ENCODE data around the gene TAF4. TPM values are rescaled to one million over a fixed set of nuclear protein-coding genes. Genes with fewer than 3 reads are reported as not detected.

Gene TAF4
- total RNA-seq, 1 experiment from 2014 or later = 19.5 TPM

- H3K9me3 ChIP-seq (ENCODE audit: low read length) = no peaks in the 10 kb centered on the region
Observed at GRCh38 chr20:61968036-61968810, 97.5 kb downstream of the TAF4 start.

DNA sequence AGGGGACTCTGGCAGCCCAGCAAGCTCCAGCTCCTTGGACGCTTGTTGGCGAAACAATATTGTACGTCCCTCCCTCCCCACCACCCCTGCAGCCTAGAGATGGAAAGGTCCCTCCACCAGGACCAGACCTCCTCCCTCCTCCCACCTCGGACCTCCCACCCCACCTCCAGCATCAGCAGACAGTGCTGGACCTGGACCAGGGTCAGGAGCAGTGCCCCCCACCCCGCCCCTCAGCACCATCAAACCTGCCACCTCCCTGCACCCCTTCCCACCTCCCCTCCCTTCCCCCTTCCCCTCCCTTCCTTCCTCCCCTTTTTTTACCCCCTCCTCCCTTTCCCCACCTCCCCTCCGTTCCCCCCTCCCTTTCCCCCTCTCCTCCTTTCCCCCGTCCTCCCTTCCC is 98.4 kb downstream of the TAF4 start:
- no peaks in the 10 kb centered on the region for H3K9me3 ChIP-seq (ENCODE audit: low read length)
- no peak overlapping the region for H3K4me3 ChIP-seq (ENCODE audit: low read length)
- H3K36me3 ChIP-seq (ENCODE audit: insufficient read depth, low read length) = no peaks in the 10 kb centered on the region
- H3K27me3 ChIP-seq (ENCODE audit: low read length) = no peaks in the 10 kb centered on the region
- no peaks in the 10 kb centered on the region for H3K9me2 ChIP-seq (replicated peaks; ENCODE audit: insufficient read depth, low read length)
- H3K9ac ChIP-seq (ENCODE audit: low read length) = no peak overlapping the region
- no peak overlapping the region for H3K27ac ChIP-seq (ENCODE audit: low read length)
- H3K4me2 ChIP-seq (ENCODE audit: low read depth, low read length, poor library complexity, severe bottlenecking) = no peak overlapping the region
- no peaks in the 10 kb centered on the region for H3K4me1 ChIP-seq (ENCODE audit: low read length)
- H2AFZ ChIP-seq (ENCODE audit: low read length) = no peak overlapping the region
- no peaks in the 10 kb centered on the region for H4K20me1 ChIP-seq (ENCODE audit: insufficient read depth, low read depth, low read length)
- no peak for DNase-seq
- no peaks in the 10 kb centered on the region for H3K79me2 ChIP-seq (ENCODE audit: low read length)

More at GRCh38 chr20:61968036-61968810, 97.5 kb downstream of the TAF4 start:
- Histone ChIP-seq H3K9ac (ENCODE audit: low read length) (no peak overlapping the region), H3K36me3 (ENCODE audit: insufficient read depth, low read length) (no peaks in the 10 kb centered on the region), H3K27ac (ENCODE audit: low read length) (no peak overlapping the region), H3K27me3 (ENCODE audit: low read length) (no peaks in the 10 kb centered on the region), H3K4me3 (ENCODE audit: low read length) (no peak overlapping the region), H3K79me2 (ENCODE audit: low read length) (no peaks in the 10 kb centered on the region), H2AFZ (ENCODE audit: low read length) (no peak overlapping the region), H3K9me2 (replicated peaks; ENCODE audit: insufficient read depth, low read length) (no peaks in the 10 kb centered on the region), H3K4me1 (ENCODE audit: low read length) (no peaks in the 10 kb centered on the region), H4K20me1 (ENCODE audit: insufficient read depth, low read depth, low read length) (no peaks in the 10 kb centered on the region), H3K4me2 (ENCODE audit: low read depth, low read length, poor library complexity, severe bottlenecking) (no peak overlapping the region)
- DNase-seq = no peak

DNA sequence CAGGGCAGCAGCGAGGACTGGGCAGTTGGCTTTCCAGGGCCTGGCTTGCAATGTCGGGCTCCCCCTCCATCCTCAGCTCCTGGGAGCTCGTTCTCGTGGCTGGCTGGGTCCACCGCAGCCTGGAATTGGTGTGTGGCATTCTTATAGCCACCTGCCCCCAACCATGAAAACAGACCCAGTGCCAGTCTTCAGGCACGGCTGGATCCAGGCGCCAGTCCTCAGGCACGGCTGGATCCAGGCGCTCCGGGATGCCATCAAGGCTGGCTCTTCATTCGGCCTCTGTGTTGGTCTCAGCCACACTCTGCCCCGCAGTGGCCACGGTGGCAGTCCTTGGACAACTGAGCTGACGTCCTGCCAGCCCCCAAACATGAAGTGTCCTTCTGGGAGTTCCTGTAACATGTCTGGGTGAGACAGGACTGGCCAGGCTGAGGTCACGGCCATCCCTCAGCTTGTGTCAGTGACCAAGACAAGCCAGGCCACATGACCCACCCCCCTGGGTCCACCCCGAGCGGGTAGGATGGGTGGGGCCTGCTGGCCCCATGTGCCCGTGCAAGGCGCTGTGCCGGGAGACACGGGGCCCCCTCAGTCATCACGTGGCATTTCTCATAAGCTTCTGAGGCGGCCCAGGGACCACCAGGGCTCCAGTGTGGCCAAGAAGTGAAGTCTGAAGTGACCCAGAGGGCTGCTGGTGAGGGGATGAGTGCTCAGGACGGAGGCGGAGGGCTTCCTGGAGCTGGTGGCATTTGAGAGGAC is 99.0 kb downstream of the TAF4 start:
- no peaks in the 10 kb centered on the region for H4K20me1 ChIP-seq (ENCODE audit: insufficient read depth, low read depth, low read length)
- no peaks in the 10 kb centered on the region for H3K79me2 ChIP-seq (ENCODE audit: low read length)
- H3K27ac ChIP-seq (ENCODE audit: low read length) = no peak overlapping the region
- H2AFZ ChIP-seq (ENCODE audit: low read length) = no peak overlapping the region
- no peaks in the 10 kb centered on the region for H3K4me1 ChIP-seq (ENCODE audit: low read length)
- H3K9me3 ChIP-seq (ENCODE audit: low read length) = no peaks in the 10 kb centered on the region
- no peaks in the 10 kb centered on the region for H3K27me3 ChIP-seq (ENCODE audit: low read length)
- no peaks in the 10 kb centered on the region for H3K9me2 ChIP-seq (replicated peaks; ENCODE audit: insufficient read depth, low read length)
- no peak overlapping the region for H3K4me3 ChIP-seq (ENCODE audit: low read length)
- no peak for DNase-seq
- no peak overlapping the region for H3K4me2 ChIP-seq (ENCODE audit: low read depth, low read length, poor library complexity, severe bottlenecking)
- no peaks in the 10 kb centered on the region for H3K36me3 ChIP-seq (ENCODE audit: insufficient read depth, low read length)
- H3K9ac ChIP-seq (ENCODE audit: low read length) = no peak overlapping the region

DNA sequence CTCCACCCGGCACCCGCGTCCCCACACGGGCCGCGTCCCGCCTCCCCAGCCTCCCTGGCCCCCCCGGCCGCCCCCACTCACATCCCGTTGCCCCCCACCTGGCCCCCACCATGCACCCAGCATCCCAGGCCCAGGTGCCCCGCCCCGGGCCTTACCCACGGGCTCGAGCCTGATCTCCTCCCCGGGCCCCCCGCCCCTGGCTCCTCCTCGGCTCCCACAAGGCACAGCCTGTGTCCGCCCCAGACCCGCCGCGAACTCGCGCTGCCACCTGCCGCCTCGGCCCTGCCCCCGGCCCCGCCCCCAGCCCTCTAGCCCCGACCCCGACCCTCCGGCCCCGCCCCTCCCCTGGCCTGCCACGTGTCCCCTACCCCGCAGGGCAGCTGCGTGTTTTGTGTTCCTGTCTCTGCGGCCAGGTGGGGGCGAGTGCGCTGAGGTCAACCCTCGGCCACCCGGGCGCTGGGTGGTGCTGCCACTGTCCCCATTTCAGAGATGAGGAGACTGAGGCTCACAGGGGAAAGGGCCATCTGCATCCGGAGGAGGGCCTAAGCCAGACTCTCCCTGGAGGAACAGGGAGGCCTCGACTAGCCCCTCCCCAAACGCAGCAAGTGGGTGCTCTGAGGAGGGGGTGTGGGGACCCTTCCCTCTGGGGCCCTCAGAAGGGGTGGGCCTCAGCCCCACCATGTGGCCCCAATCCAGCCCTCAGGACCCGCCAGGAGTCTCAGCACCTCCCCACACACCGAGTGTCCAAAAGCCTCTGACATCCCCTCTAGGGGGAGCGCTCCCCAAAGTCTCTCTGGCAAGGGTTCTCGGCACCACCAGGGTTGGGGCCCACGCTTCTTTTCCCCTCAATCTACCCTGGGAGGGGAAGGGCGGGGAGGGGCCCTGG is 99.8 kb downstream of the TAF4 start:
- H3K4me3 ChIP-seq (ENCODE audit: low read length) = no peak overlapping the region
- no peaks in the 10 kb centered on the region for H3K27me3 ChIP-seq (ENCODE audit: low read length)
- H3K36me3 ChIP-seq (ENCODE audit: insufficient read depth, low read length) = no peaks in the 10 kb centered on the region
- H3K27ac ChIP-seq (ENCODE audit: low read length) = no peak overlapping the region
- H3K4me1 ChIP-seq (ENCODE audit: low read length) = no peaks in the 10 kb centered on the region
- no peaks in the 10 kb centered on the region for H3K9me2 ChIP-seq (replicated peaks; ENCODE audit: insufficient read depth, low read length)
- H4K20me1 ChIP-seq (ENCODE audit: insufficient read depth, low read depth, low read length) = no peaks in the 10 kb centered on the region
- H3K9ac ChIP-seq (ENCODE audit: low read length) = no peak overlapping the region
- H3K9me3 ChIP-seq (ENCODE audit: low read length) = no peaks in the 10 kb centered on the region
- H2AFZ ChIP-seq (ENCODE audit: low read length) = no peak overlapping the region
- no peak for DNase-seq
- no peak overlapping the region for H3K4me2 ChIP-seq (ENCODE audit: low read depth, low read length, poor library complexity, severe bottlenecking)
- no peaks in the 10 kb centered on the region for H3K79me2 ChIP-seq (ENCODE audit: low read length)

- H3K4me1 ChIP-seq (ENCODE audit: low read length) = no peaks in the 10 kb centered on the region
- no peak overlapping the region for H2AFZ ChIP-seq (ENCODE audit: low read length)
- no peaks in the 10 kb centered on the region for H3K36me3 ChIP-seq (ENCODE audit: insufficient read depth, low read length)
- H3K27me3 ChIP-seq (ENCODE audit: low read length) = no peaks in the 10 kb centered on the region
- H3K9me2 ChIP-seq (replicated peaks; ENCODE audit: insufficient read depth, low read length) = no peaks in the 10 kb centered on the region
- no peak overlapping the region for H3K4me2 ChIP-seq (ENCODE audit: low read depth, low read length, poor library complexity, severe bottlenecking)
- no peaks in the 10 kb centered on the region for H3K79me2 ChIP-seq (ENCODE audit: low read length)
- no peak overlapping the region for H3K4me3 ChIP-seq (ENCODE audit: low read length)
- no peak for DNase-seq
- H4K20me1 ChIP-seq (ENCODE audit: insufficient read depth, low read depth, low read length) = no peaks in the 10 kb centered on the region
- no peak overlapping the region for H3K27ac ChIP-seq (ENCODE audit: low read length)
- H3K9me3 ChIP-seq (ENCODE audit: low read length) = no peaks in the 10 kb centered on the region
- H3K9ac ChIP-seq (ENCODE audit: low read length) = no peak overlapping the region
Observed at GRCh38 chr20:61964675-61965605, 100.7 kb downstream of the TAF4 start.

GRCh38 chr20:61963885-61964674 is 101.6 kb downstream of the TAF4 start:
- no peak overlapping the region for H3K9ac ChIP-seq (ENCODE audit: low read length)
- no peak overlapping the region for H3K27ac ChIP-seq (ENCODE audit: low read length)
- no peaks in the 10 kb centered on the region for H3K79me2 ChIP-seq (ENCODE audit: low read length)
- no peaks in the 10 kb centered on the region for H3K4me1 ChIP-seq (ENCODE audit: low read length)
- no peak overlapping the region for H3K4me2 ChIP-seq (ENCODE audit: low read depth, low read length, poor library complexity, severe bottlenecking)
- DNase-seq = no peak
- no peaks in the 10 kb centered on the region for H3K9me3 ChIP-seq (ENCODE audit: low read length)
- H3K27me3 ChIP-seq (ENCODE audit: low read length) = no peaks in the 10 kb centered on the region
- H3K36me3 ChIP-seq (ENCODE audit: insufficient read depth, low read length) = no peaks in the 10 kb centered on the region
- H3K9me2 ChIP-seq (replicated peaks; ENCODE audit: insufficient read depth, low read length) = no peaks in the 10 kb centered on the region
- H4K20me1 ChIP-seq (ENCODE audit: insufficient read depth, low read depth, low read length) = no peaks in the 10 kb centered on the region
- H2AFZ ChIP-seq (ENCODE audit: low read length) = no peak overlapping the region
- H3K4me3 ChIP-seq (ENCODE audit: low read length) = no peak overlapping the region

DNA sequence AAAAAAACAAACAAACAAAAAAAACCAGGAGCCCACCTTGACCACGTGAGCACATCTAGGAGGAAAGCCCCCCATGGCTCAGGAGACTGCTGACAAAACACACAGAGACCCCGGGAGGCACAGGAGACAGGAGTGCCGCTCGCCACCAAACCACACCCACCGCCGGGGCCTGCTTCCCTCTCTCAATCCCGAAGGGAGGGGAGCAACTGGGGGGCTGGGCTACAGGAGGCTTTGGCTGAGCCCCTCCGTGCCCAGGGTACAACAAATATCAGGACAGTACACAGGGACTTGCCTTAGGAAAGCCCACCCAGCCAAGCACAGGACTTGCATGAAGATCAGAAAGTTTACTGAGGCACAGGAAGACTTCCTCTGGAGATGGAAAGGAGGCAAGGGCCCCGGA is 102.5 kb downstream of the TAF4 start:
- no peaks in the 10 kb centered on the region for H3K9me2 ChIP-seq (replicated peaks; ENCODE audit: insufficient read depth, low read length)
- H3K9ac ChIP-seq (ENCODE audit: low read length) = no peak overlapping the region
- no peaks in the 10 kb centered on the region for H3K79me2 ChIP-seq (ENCODE audit: low read length)
- no peak for DNase-seq
- no peaks in the 10 kb centered on the region for H3K27me3 ChIP-seq (ENCODE audit: low read length)
- H4K20me1 ChIP-seq (ENCODE audit: insufficient read depth, low read depth, low read length) = no peaks in the 10 kb centered on the region
- no peaks in the 10 kb centered on the region for H3K9me3 ChIP-seq (ENCODE audit: low read length)
- H3K4me3 ChIP-seq (ENCODE audit: low read length) = no peak overlapping the region
- H3K27ac ChIP-seq (ENCODE audit: low read length) = no peak overlapping the region
- no peaks in the 10 kb centered on the region for H3K36me3 ChIP-seq (ENCODE audit: insufficient read depth, low read length)
- no peaks in the 10 kb centered on the region for H3K4me1 ChIP-seq (ENCODE audit: low read length)
- no peak overlapping the region for H3K4me2 ChIP-seq (ENCODE audit: low read depth, low read length, poor library complexity, severe bottlenecking)
- no peak overlapping the region for H2AFZ ChIP-seq (ENCODE audit: low read length)
